Bronchial epithelial cell (primary cell): ENCODE results near the gene EIF3B. TPM values are rescaled to one million over a fixed set of nuclear protein-coding genes. Genes with fewer than 3 reads are reported as not detected.
A peak's percentile ranks its signal among the peaks of the same experiment; 100 is the strongest.
"Not testable (repeated sequence)": the region's sequence is repeated elsewhere in the genome, so short reads cannot be mapped to it uniquely, and the experiment has no call there.

Source experiments
- DNase-seq: peaks from one replicate; pipeline ENCODE4 v3.0.0-alpha.2; 2010; ENCODE audit warnings: low read depth
- FAIRE-seq: peaks from 2 replicates; lab custom pipeline; 2011; peaks lifted over from hg19 to GRCh38; lab: Jason Lieb, UNC
- H3K27me3 ChIP-seq: 2 replicates; pipeline ENCODE4 v1.5.1; 2011; ENCODE audit warnings: low read length; ENCODE audit not compliant: control insufficient read depth, insufficient read depth
- H3K36me3 ChIP-seq: 2 replicates; pipeline ENCODE4 v1.5.1; 2011; ENCODE audit warnings: low read length; ENCODE audit not compliant: control insufficient read depth, insufficient read depth
- H3K4me3 ChIP-seq: 2 replicates; pipeline ENCODE4 v1.5.1; 2011; ENCODE audit warnings: mild to moderate bottlenecking, low read depth, low read length, control low read depth
- CTCF ChIP-seq: IDR thresholded peaks from 2 replicates; pipeline ENCODE4 v1.5.1; 2011; ENCODE audit warnings: mild to moderate bottlenecking, moderate library complexity, low read length, control low read depth, inconsistent platforms; ENCODE audit not compliant: insufficient read depth, severe bottlenecking
- total RNA-seq: library from RNA; depleted of rRNA; stranded (reverse); fragments of >200 nt; gene quantifications from 2 replicates; pipeline ENCODE4 v1.2.1, GENCODE V29; 2014

Gene EIF3B
- total RNA-seq, 1 donor from 2014 or later, result 262 TPM

DNA sequence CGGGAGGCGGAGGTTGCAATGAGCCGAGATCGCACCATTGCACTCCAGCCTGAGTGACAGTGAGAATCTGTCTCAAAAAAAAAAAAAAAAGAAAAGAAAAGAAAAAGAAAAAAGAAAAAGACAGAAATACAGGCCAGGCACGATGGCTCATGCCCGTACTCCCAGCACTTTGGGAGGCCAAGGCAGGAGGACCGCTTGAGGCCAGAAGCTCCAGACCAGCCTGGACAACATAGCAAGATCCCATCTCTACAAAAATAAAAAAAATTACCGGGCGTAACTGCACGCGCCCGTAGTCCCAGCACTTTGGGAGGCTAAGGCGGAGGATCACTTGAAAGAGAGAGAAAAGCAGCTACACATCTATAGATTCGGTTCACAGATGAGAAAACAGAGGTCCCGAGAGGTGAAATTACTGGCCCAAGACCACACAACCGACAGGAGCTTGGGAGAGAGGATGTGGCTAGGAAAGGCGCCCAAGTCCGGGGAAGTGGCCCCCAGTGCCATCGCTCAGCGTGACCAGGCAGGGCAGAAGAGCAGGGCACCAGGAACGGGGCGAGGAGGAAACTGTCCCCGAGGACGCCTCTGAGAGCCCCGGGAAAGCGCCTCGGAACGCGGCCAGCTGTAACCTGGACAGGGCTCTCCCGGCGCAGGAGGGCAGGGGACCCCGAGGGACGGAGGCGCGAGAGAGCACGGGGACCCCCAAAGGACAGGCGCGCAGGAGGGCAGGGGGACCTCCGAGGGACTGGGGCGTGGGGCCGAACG is 41.0 kb upstream of the EIF3B start:
- Histone ChIP-seq H3K27me3 (no peaks in the 10 kb centered on the region), H3K36me3 (no peaks in the 10 kb centered on the region), H3K4me3 (peak overlapping the region; percentile 79)
- no peak for FAIRE-seq
- DNase-seq, result no peak
- no peak for TF ChIP-seq CTCF

DNA sequence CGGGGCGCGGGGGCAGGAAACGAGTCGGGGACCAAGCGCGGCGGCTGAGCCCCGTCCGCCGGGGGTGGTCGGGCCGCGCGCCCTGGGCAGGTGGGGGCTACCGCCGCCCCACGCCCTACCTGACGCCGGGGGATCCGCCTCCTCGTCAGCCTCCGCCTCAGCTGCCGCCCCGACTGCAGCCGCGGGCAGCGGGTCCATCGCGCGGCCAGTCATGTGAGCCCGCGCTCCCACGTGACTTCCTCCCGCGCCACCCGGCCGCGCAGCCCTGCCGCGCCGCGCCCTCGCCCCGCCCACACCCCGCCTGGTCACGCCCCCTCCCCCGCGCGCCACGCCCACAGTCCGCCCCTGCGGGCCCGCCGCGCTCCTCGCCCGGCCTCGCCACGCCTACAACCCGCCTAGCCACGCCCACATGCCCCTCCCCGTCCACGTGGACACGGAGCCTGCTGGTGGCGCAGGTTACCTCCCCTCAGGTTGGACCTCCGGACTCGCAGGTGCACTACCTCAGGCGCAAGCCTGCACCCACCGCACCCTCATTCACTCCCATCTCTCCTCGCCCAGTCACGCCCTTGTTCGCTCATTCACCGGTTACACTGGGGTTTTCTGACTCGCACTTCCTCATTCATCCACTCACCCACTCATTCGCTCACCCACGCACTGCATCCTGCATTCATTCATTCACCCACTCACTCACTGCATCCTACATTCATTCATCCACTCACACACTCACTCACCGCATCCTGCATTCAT is 40.2 kb upstream of the EIF3B start, which contains the start of gene SNX8:
SNX8 (minus strand) TSS at position 233 of the 747 bp plus-strand sequence; CDS start at position 213, 20 bp downstream.
- DNase-seq (peak; percentile 79), FAIRE-seq (no peak)
- Histone ChIP-seq H3K36me3 (no peaks in the 10 kb centered on the region), H3K27me3 (no peaks in the 10 kb centered on the region), H3K4me3 (peak within 1 kb of the TSS; percentile 79)
- no peak for TF ChIP-seq CTCF

GRCh38 chr7:2314956-2315530 is 39.6 kb upstream of the EIF3B start:
- not testable (repeated sequence) for FAIRE-seq, DNase-seq, H3K36me3 ChIP-seq, H3K4me3 ChIP-seq, H3K27me3 ChIP-seq

DNA sequence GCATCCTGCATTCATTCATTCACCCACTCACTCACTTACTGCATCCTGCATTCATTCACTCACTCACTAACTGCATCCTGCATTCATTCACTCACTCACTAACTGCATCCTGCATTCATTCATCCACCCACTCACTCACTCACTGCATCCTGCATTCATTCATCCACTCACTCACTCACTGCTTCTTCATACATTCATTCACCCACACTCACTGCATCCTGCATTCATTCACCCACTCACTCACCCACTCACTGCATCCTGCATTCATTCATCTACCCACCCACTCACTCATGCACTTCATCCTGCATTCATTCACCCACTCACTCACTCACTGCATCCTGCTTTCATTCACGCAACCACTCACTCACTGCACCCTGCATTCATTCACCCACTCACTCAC is 38.8 kb upstream of the EIF3B start:
- Histone ChIP-seq H3K36me3 (no peaks in the 10 kb centered on the region), H3K27me3 (no peaks in the 10 kb centered on the region), H3K4me3 (no peak overlapping the region)
- no peak for DNase-seq
- no peak for TF ChIP-seq CTCF
- no peak for FAIRE-seq

GRCh38 chr7:2316578-2316977 is 38.0 kb upstream of the EIF3B start:
- Histone ChIP-seq H3K27me3 (no peaks in the 10 kb centered on the region), H3K4me3 (no peak overlapping the region), H3K36me3 (no peaks in the 10 kb centered on the region)
- FAIRE-seq (no peak), DNase-seq (no peak)
- no peak for TF ChIP-seq CTCF
